HG03280 (cell line): ENCODE measurements around the gene HEXD.

ENCODE experiments used
- ATAC-seq: cut with Tn5 transposase; IDR thresholded peaks from one replicate; pipeline ENCODE4 v1.9.1; 2021; ENCODE audit warnings: mild to moderate bottlenecking, moderate library complexity; ENCODE audit not compliant: unreplicated experiment

Gene HEXD

GRCh38 chr17:82486231-82487094 lies 68.3 kb downstream of the HEXD start:
- no peak for ATAC-seq

- ATAC-seq: no peak
These were observed 69.8 kb downstream of the HEXD start for GRCh38 chr17:82487910-82488309.

- ATAC-seq: no peak
These were observed 71.0 kb downstream of the HEXD start for GRCh38 chr17:82489117-82489516.

- ATAC-seq: no peak
These were observed 71.8 kb downstream of the HEXD start for GRCh38 chr17:82489851-82490511.

- ATAC-seq: no peak
These were observed 72.5 kb downstream of the HEXD start for GRCh38 chr17:82490512-82491195.

GRCh38 chr17:82491196-82491530 lies 73.0 kb downstream of the HEXD start:
- ATAC-seq: no peak

- no peak for ATAC-seq
These were observed 73.4 kb downstream of the HEXD start for GRCh38 chr17:82491533-82491932.
